ENCODE measurements around the gene SH3RF1. TPM values are rescaled to one million over a fixed set of nuclear protein-coding genes. Genes with fewer than 3 reads are reported as not detected.

The SH3RF1 gene
- total RNA-seq, 1 experiment from 2014 or later: 11.5 TPM

DNA sequence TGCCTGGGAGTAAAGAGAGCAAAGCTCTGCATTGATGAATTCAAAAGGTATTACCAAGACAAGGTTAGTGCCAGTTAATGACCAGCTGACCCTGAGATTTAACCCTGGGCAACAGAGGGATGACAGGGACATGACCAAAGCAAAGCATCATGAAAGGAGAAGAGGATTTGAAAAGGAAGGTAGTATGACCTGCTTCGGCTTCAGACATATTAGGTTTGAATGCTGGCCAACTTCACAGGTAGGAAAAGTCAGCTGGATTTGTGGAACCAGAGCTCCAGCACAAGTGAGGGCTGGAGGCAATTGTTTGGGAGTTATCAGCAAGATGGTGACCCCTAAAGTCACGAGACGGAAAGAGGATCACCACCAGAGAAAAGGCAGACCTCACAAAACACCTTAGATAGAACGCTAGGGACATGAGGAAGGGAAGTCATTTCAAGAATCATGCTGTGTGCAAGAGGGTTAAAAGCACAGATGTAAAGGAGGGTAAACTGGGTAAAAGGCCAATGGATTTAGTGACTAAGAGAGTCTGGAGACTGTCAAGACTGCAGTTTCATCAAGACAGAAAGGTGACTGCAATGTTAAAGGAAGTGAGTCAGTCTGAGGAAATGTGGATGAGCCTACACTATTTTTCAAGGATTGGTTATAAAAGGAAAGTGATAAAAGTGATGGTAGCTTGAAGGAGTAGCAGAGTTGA, 45.6 kb downstream of the SH3RF1 start:
- peak overlapping the region; percentile 5 for H3K27ac ChIP-seq (ENCODE audit: low read length)
- ChIA-PET POLR2A (no interaction called here), CTCF (no interaction called here)
- peak overlapping the region in 1 of 2 experiments; percentile 6; a peak in 1 of 4 replicates for H3K4me3 ChIP-seq (ENCODE audit: low read depth in 2 of 2, low read length in 2 of 2)
- no TSS peak for BruUV-seq (replicated peaks)
- H3K9me3 ChIP-seq (ENCODE audit: control insufficient read depth, insufficient read depth, low read depth, low read length): no peaks in the 10 kb centered on the region
- ATAC-seq (peak; percentile 88), DNase-seq (ENCODE audit: low read depth, low spot score) (peak; percentile 95)
- peaks cover 9% of the 10 kb centered on the region for H3K4me1 ChIP-seq (ENCODE audit: control insufficient read depth, insufficient read depth, low read length)
- in situ Hi-C loops (cut with HindIII; ENCODE audit: low pct_unique_long_range_greater_than_20kb, low sequenced_read_pairs) (no loop called here), intact Hi-C loops (cut with micrococcal nuclease; ENCODE audit: unreplicated experiment) (no loop called here)
- TF ChIP-seq, protein P1, sequence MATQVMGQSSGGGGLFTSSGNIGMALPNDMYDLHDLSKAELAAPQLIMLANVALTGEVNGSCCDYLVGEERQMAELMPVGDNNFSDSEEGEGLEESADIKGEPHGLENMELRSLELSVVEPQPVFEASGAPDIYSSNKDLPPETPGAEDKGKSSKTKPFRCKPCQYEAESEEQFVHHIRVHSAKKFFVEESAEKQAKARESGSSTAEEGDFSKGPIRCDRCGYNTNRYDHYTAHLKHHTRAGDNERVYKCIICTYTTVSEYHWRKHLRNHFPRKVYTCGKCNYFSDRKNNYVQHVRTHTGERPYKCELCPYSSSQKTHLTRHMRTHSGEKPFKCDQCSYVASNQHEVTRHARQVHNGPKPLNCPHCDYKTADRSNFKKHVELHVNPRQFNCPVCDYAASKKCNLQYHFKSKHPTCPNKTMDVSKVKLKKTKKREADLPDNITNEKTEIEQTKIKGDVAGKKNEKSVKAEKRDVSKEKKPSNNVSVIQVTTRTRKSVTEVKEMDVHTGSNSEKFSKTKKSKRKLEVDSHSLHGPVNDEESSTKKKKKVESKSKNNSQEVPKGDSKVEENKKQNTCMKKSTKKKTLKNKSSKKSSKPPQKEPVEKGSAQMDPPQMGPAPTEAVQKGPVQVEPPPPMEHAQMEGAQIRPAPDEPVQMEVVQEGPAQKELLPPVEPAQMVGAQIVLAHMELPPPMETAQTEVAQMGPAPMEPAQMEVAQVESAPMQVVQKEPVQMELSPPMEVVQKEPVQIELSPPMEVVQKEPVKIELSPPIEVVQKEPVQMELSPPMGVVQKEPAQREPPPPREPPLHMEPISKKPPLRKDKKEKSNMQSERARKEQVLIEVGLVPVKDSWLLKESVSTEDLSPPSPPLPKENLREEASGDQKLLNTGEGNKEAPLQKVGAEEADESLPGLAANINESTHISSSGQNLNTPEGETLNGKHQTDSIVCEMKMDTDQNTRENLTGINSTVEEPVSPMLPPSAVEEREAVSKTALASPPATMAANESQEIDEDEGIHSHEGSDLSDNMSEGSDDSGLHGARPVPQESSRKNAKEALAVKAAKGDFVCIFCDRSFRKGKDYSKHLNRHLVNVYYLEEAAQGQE (IDR thresholded peaks at IDR 0.05; ENCODE audit: insufficient read depth in 1 of 2, low read depth in 2 of 2, low read length in 1 of 2): no peak
- no peak for TF ChIP-seq TCF7L2 (IDR thresholded peaks at IDR 0.05; ENCODE audit: low read depth, low read length)
- no peak for TF ChIP-seq SIN3A (IDR thresholded peaks at IDR 0.05; ENCODE audit: borderline replicate concordance, insufficient read depth, low read depth, low read length)
- no peak for TF ChIP-seq POLR2AphosphoS5 (IDR thresholded peaks at IDR 0.05; ENCODE audit: low read depth, low read length)
- TF ChIP-seq, protein P2, sequence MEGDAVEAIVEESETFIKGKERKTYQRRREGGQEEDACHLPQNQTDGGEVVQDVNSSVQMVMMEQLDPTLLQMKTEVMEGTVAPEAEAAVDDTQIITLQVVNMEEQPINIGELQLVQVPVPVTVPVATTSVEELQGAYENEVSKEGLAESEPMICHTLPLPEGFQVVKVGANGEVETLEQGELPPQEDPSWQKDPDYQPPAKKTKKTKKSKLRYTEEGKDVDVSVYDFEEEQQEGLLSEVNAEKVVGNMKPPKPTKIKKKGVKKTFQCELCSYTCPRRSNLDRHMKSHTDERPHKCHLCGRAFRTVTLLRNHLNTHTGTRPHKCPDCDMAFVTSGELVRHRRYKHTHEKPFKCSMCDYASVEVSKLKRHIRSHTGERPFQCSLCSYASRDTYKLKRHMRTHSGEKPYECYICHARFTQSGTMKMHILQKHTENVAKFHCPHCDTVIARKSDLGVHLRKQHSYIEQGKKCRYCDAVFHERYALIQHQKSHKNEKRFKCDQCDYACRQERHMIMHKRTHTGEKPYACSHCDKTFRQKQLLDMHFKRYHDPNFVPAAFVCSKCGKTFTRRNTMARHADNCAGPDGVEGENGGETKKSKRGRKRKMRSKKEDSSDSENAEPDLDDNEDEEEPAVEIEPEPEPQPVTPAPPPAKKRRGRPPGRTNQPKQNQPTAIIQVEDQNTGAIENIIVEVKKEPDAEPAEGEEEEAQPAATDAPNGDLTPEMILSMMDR (IDR thresholded peaks at IDR 0.05): no peak
- no peaks in the 10 kb centered on the region for H3K27me3 ChIP-seq (ENCODE audit: control insufficient read depth, insufficient read depth, low read length)
- H3K36me3 ChIP-seq (ENCODE audit: control insufficient read depth, insufficient read depth, low read length): no peaks in the 10 kb centered on the region

DNA sequence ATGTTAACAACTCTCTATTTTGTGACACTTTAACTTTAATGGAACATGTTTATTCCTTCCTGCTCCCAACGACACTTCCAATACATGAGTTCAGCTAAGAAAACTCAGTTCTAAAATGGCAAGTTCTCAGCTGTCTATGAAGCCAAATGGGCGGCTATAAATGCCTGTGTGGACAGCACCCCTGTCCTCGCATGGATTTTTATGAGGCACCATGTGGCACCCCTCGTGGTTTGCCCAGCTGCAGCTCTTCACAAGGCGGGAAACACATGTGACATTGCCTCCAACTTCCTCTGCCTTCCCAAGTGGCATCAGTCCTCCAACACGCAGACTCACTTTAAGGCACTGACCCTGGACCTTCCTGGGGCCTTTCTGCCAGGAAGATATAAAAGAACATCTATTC, 48.0 kb downstream of the SH3RF1 start:
- no peaks in the 10 kb centered on the region for H3K36me3 ChIP-seq (ENCODE audit: control insufficient read depth, insufficient read depth, low read length)
- H3K27me3 ChIP-seq (ENCODE audit: control insufficient read depth, insufficient read depth, low read length): no peaks in the 10 kb centered on the region
- no peak overlapping the region for H3K4me3 ChIP-seq (ENCODE audit: low read depth in 2 of 2, low read length in 2 of 2)
- BruUV-seq (replicated peaks): no TSS peak
- CTCF ChIA-PET: no interaction called here
- intact Hi-C loops (cut with micrococcal nuclease; ENCODE audit: unreplicated experiment): no loop called here
- peaks cover 9% of the 10 kb centered on the region for H3K4me1 ChIP-seq (ENCODE audit: control insufficient read depth, insufficient read depth, low read length)
- ATAC-seq: no peak
- H3K27ac ChIP-seq (ENCODE audit: low read length): no peak overlapping the region
- POLR2A ChIA-PET: no interaction called here
- H3K9me3 ChIP-seq (ENCODE audit: control insufficient read depth, insufficient read depth, low read depth, low read length): no peaks in the 10 kb centered on the region
- TF ChIP-seq POLR2AphosphoS5 (IDR thresholded peaks at IDR 0.05; ENCODE audit: low read depth, low read length) (no peak), SIN3A (IDR thresholded peaks at IDR 0.05; ENCODE audit: borderline replicate concordance, insufficient read depth, low read depth, low read length) (no peak), TCF7L2 (IDR thresholded peaks at IDR 0.05; ENCODE audit: low read depth, low read length) (no peak)
- TF ChIP-seq, protein P2 (IDR thresholded peaks at IDR 0.05): no peak
- TF ChIP-seq, protein P1 (IDR thresholded peaks at IDR 0.05; ENCODE audit: insufficient read depth in 1 of 2, low read depth in 2 of 2, low read length in 1 of 2): no peak
- in situ Hi-C loops (cut with HindIII; ENCODE audit: low pct_unique_long_range_greater_than_20kb, low sequenced_read_pairs): no loop called here
- no peak for DNase-seq (ENCODE audit: low read depth, low spot score)
